ENCODE results near the gene IFNGR2.
"Not testable (repeated sequence)": the region's sequence is repeated elsewhere in the genome, so short reads cannot be mapped to it uniquely, and the experiment has no call there.

IFNGR2 gene

GRCh38 chr21:33446620-33447019, 43.4 kb downstream of the IFNGR2 start:
- not testable (repeated sequence) for DNase-seq

DNA sequence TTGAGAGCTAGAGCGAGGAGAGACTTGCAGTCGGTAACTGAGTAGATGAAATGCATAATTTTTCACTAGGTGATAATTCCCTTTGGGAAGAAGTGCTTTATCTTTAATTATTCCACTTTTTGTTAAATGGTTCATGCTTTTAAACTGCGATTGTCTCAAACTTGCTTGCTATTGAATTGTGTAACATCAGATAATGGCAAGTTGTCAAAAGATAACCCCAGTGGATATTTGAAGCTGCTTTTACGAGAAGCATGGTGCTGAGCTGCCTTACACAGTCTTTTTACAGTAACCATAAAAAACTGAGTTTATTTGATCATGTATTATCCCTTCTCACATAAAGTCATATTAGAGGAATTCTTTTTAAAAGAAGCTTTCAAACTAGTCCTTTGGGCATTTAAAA, 46.4 kb downstream of the IFNGR2 start:
- DNase-seq, result no peak

GRCh38 chr21:33451634-33452071, 48.4 kb downstream of the IFNGR2 start:
- no peak for DNase-seq

DNA sequence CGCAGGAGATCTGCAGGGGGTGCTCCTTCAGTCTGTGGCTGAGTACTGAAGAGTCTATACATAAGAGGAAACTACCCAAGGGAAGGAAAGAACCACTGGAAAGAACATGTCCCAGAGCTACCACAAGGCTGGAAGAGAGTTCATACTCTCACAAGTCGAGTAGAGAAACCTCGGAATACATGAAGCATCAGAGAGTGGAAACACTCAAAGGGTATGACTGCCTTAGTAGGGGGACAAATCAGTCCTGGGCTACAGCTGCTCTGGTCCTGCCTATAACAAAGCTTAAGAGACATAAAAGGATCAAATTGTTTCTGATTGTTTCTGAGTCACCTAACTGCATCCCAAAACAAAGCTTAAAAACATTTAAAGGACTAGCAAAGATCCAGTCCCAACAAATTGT, 49.1 kb downstream of the IFNGR2 start:
- DNase-seq, result no peak

GRCh38 chr21:33455686-33456446, 52.7 kb downstream of the IFNGR2 start:
- no peak for DNase-seq

DNA sequence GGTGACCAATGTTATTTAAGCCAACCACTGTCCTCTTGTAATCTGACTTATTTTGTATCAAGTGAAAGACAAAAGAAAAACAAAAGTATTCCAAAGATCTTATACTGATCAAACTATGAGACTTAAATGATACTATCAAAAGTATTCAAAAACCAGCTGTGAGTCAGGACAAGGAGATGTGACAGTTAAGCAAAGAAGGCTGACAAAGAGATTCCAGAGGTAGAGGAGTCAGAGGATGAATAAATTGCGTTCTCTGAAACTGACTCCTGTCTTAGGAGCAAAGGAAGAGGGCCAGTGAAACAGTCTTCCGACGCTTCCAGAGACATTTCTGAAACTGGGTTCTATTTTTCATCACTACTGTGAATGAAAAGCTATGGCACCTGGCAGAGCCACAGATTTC, 55.6 kb downstream of the IFNGR2 start:
- no peak for DNase-seq

DNA sequence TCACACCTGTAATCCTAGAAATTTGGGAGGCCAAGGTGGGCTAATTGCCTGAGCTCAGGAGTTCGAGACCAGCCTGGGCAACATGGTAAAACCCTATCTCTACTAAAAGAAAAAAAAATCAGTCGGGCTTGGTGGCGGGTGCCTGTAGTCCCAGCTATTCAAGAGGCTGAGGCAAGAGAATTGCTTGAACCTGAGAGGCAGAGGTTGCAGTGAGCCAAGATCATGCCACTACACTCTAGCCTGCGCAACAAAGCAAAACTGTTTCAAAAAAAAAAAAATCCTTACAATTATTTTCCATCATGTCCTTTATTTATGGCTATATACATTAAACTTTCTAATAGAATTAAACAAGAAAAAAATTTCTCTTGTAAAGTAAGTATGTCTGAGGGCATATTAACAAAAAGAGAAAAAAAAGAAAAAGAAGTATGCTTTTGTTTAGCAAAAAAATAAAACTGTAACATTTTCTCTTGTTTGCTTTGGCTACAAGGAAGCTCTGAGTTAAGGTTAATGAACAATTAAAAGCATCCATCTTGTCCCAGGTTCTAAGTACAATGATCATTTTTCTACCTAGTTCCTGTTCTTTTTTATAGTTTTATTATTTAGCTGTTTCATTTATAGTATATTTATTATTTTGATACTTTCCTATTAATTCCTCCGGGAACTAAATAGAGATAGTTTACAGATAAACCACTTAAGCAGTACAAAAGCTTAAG, 58.5 kb downstream of the IFNGR2 start:
- no peak for DNase-seq

DNA sequence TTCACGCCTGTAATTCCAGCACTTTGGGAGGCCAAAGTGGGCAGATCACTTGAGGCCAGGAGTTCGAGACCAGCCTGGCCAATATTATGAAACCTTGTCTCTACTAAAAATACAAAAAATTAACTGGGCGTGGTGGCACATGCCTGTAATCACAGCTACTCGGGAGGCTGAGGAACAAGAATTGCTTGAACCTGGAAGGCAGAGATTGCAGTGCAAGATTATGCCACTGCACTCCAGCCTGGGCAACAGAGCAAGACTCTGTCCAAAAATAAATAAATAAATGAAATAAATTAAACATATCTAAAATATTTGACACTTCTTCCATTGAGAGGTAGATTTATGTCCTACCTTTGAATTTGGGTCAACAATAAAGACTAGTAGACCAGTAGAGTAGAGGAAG, 66.0 kb downstream of the IFNGR2 start:
- not testable (repeated sequence) for DNase-seq

- DNase-seq, result no peak
These were observed 67.5 kb downstream of the IFNGR2 start for GRCh38 chr21:33470701-33471100.

- DNase-seq, result no peak
These were observed 70.1 kb downstream of the IFNGR2 start for GRCh38 chr21:33473344-33473743.

- no peak for DNase-seq
These were observed 73.9 kb downstream of the IFNGR2 start for GRCh38 chr21:33477066-33477465.

- DNase-seq, result no peak
These were observed 75.0 kb downstream of the IFNGR2 start for GRCh38 chr21:33478182-33478581.

GRCh38 chr21:33478935-33479678, 75.9 kb downstream of the IFNGR2 start:
- peak; percentile 19 for DNase-seq

GRCh38 chr21:33479679-33480480, 76.7 kb downstream of the IFNGR2 start, which contains the start of gene TMEM50B:
TSS of gene TMEM50B (minus strand) at chr21:33479974. CDS start at chr21:33468885, 11,089 bp downstream.
- DNase-seq, result peak; percentile 96

DNA sequence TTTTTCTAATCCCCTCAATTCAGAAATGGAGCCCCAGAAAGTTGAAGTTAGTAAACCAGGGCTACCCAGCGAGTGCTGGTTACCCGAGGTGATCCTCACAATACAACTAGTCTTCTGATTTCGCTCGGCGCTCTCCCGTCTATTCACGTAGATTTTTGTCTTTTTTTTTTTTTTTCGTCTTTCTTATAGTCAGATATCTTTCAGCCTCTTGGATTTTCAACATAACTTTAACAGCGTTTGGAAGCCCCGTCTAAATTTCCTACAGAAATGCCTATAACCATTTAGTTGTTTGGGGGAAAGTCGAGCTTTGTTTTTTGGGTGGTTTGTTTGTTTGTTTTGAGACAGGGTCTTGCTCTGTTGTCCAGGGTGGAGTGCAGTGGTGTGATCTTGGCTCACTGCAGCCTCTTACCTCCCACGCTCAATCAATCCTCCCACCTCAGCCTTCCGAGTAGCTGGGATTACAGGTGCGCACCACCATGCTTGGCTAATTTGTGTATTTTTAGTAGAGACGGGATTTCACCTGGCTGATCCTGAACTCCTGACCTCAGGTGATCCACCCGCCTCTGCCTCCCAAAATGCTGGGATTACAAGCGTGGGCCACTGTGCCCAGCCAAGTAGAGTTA, 77.4 kb downstream of the IFNGR2 start:
- DNase-seq, result no peak

DNA sequence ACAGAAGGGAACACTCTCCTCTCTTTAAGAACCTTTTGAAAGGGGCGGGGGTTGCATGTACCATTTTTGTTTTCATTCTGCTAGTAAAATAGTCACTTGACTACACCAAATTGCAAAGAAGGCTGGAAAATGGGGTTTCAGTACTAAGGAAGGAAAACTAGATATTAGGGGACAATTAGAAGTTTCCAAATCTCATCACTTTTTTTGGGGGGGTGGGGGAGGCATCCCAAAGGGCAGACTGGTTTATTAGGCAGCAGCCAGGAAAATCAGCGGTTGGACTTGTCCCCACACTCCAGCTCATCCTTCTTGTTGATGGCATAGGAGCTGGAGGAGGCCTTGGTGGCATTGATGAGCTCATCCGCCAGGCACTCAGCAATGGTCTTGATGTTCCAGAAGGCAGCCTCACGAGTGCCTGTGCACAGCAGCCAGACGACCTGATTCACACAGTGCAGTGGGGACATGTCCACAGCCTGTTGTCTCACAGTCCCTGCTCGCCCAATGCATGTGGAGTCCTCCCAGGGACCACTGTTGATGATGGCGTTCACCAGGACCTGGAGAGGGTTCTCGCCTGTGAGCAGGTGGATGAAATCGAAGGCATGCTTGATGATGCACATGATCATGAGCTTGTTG, 78.2 kb downstream of the IFNGR2 start:
- DNase-seq, result no peak

Data from CD4-positive, alpha-beta T cell treated with Interleukin-15 for 1 hour (primary cell).